GM21723 (cell line): ENCODE data around the gene ANKRD23.
A peak's percentile ranks its signal among the peaks of the same experiment; 100 is the strongest.
"Not testable (repeated sequence)": the region's sequence is repeated elsewhere in the genome, so short reads cannot be mapped to it uniquely, and the experiment has no call there.

ENCODE experiments used
- ATAC-seq: cut with Tn5 transposase; IDR thresholded peaks from one replicate; pipeline ENCODE4 v1.9.1; 2021; ENCODE audit warnings: mild to moderate bottlenecking, moderate library complexity; ENCODE audit not compliant: unreplicated experiment

Gene ANKRD23

GRCh38 chr2:96801005-96801785, 42.6 kb downstream of the ANKRD23 start:
- ATAC-seq, result peak; percentile 86

GRCh38 chr2:96800061-96801004, 43.5 kb downstream of the ANKRD23 start:
- peak; percentile 9 for ATAC-seq

GRCh38 chr2:96799623-96799935, 44.2 kb downstream of the ANKRD23 start:
- no peak for ATAC-seq

GRCh38 chr2:96798733-96799622, 44.8 kb downstream of the ANKRD23 start:
- ATAC-seq, result no peak

GRCh38 chr2:96797066-96797625, 46.7 kb downstream of the ANKRD23 start:
- ATAC-seq, result no peak

GRCh38 chr2:96796497-96796896, 47.3 kb downstream of the ANKRD23 start:
- ATAC-seq, result not testable (repeated sequence)

- no peak for ATAC-seq
These were observed 48.7 kb downstream of the ANKRD23 start for GRCh38 chr2:96795076-96795475.

- no peak for ATAC-seq
These were observed 50.8 kb downstream of the ANKRD23 start for GRCh38 chr2:96792772-96793749.

GRCh38 chr2:96789245-96789617, 54.6 kb downstream of the ANKRD23 start:
- ATAC-seq, result no peak

- ATAC-seq, result no peak
These were observed 55.2 kb downstream of the ANKRD23 start for GRCh38 chr2:96788442-96789244.
